IMR-90 (cell line): Measurements from ENCODE around the gene CCSER1. TPM values are rescaled to one million over a fixed set of nuclear protein-coding genes. Genes with fewer than 3 reads are reported as not detected.

Experiments used
- ATAC-seq: fragments of 200-7000 bp; cut with Tn5 transposase; 2 replicates; pipeline ENCODE4 v1.9.1; 2020; ENCODE audit warnings: low read depth, mild to moderate bottlenecking, moderate library complexity
- BruUV-seq: library from RNA; stranded (reverse); fragments of 400-500 nt; replicated peaks from 2 replicates; lab custom pipeline; 2021; lab: Mats Ljungman, UMichigan
- CTCF ChIA-PET: fragments of 300-600 bp; formaldehyde crosslinking; extraction: SDS; loops from one replicate; lab custom pipeline; 2021; ENCODE audit warnings: antibody characterized with exemption; lab: Yijun Ruan, JAX
- POLR2A ChIA-PET: fragments of 300-600 bp; sonication (Branson Sonifier 250); formaldehyde crosslinking; loops from one replicate; lab custom pipeline; 2022; ENCODE audit warnings: antibody characterized with exemption; ENCODE audit not compliant: unreplicated experiment; lab: Charles Lee
- DNase-seq: peaks from one replicate; pipeline ENCODE4 v3.0.0; 2013
- H2AFZ ChIP-seq: replicated peaks from 2 replicates; pipeline ENCODE3; 2013; ENCODE audit warnings: low read length, mild to moderate bottlenecking; ENCODE audit not compliant: poor library complexity
- H2AK5ac ChIP-seq: 2 replicates; pipeline ENCODE4 v1.6.1; 2013; ENCODE audit warnings: low read depth, low read length, inconsistent platforms
- H2AK9ac ChIP-seq: replicated peaks from 2 replicates; pipeline ENCODE3; 2013; ENCODE audit warnings: mild to moderate bottlenecking, low read depth, low read length, moderate library complexity; ENCODE audit not compliant: poor library complexity
- H2BK120ac ChIP-seq: 2 replicates; pipeline ENCODE4 v1.6.1; 2013; ENCODE audit warnings: low read depth, low read length, inconsistent platforms
- H2BK15ac ChIP-seq: 3 replicates; pipeline ENCODE4 v1.6.1; 2013; ENCODE audit warnings: low read depth, low read length, inconsistent platforms
- H2BK20ac ChIP-seq: 2 replicates; pipeline ENCODE4 v1.6.1; 2013; ENCODE audit warnings: low read depth, mild to moderate bottlenecking, inconsistent platforms, low read length, moderate library complexity
- H2BK5ac ChIP-seq: 2 replicates; pipeline ENCODE4 v1.6.1; 2013; ENCODE audit warnings: mild to moderate bottlenecking, low read depth, low read length, inconsistent platforms; ENCODE audit not compliant: poor library complexity, severe bottlenecking
- H3K14ac ChIP-seq: replicated peaks from 2 replicates; pipeline ENCODE4 v1.6.1; 2013; ENCODE audit warnings: low read depth, low read length, inconsistent platforms
- H3K18ac ChIP-seq: 2 replicates; pipeline ENCODE4 v1.6.1; 2013; ENCODE audit warnings: low read depth, low read length, control low read depth
- H3K23ac ChIP-seq: 2 replicates; pipeline ENCODE4 v1.6.1; 2013; ENCODE audit warnings: low read depth, low read length, inconsistent platforms
- H3K27ac ChIP-seq: 2 replicates; pipeline ENCODE4 v1.5.1; 2013; ENCODE audit warnings: mild to moderate bottlenecking, control low read depth, low read length; ENCODE audit not compliant: insufficient read depth
- H3K27me3 ChIP-seq: 2 replicates; pipeline ENCODE4 v1.6.1; 2013; ENCODE audit warnings: low read length; ENCODE audit not compliant: control insufficient read depth, insufficient read depth
- H3K36me3 ChIP-seq: 2 replicates; pipeline ENCODE4 v1.6.1; 2013; ENCODE audit warnings: low read length, mixed read lengths; ENCODE audit not compliant: control insufficient read depth, insufficient read depth
- H3K4ac ChIP-seq: 2 replicates; pipeline ENCODE4 v1.6.1; 2013; ENCODE audit warnings: low read depth, low read length, inconsistent platforms
- H3K4me1 ChIP-seq: 2 replicates; pipeline ENCODE4 v1.6.1; 2013; ENCODE audit warnings: low read length, mixed read lengths; ENCODE audit not compliant: control insufficient read depth, insufficient read depth
- H3K4me2 ChIP-seq: 2 replicates; pipeline ENCODE4 v1.6.1; 2013; ENCODE audit warnings: low read depth, mild to moderate bottlenecking, control low read depth, low read length, moderate library complexity
- H3K4me3 ChIP-seq: 2 replicates; pipeline ENCODE4 v1.5.1; 2013; ENCODE audit warnings: low read depth, mild to moderate bottlenecking, control low read depth, low read length, moderate library complexity; ENCODE audit not compliant: insufficient read depth
- H3K56ac ChIP-seq: 2 replicates; pipeline ENCODE4 v1.6.1; 2013; ENCODE audit warnings: low read length, inconsistent platforms; ENCODE audit not compliant: insufficient read depth; ENCODE audit errors: extremely low read depth
- H3K79me1 ChIP-seq, 2 experiments: 2 replicates each; pipeline ENCODE4 v1.6.1; 2013; ENCODE audit warnings: low read length in 2 of 2, inconsistent platforms in 1 of 2, low read depth in 1 of 2
- H3K9ac ChIP-seq: 2 replicates; pipeline ENCODE4 v1.6.1; 2013; ENCODE audit warnings: low read depth, low read length, control low read depth
- H3K9me1 ChIP-seq: 2 replicates; pipeline ENCODE4 v1.6.1; 2013; ENCODE audit warnings: low read length, inconsistent platforms; ENCODE audit not compliant: insufficient read depth
- H3K9me3 ChIP-seq: 2 replicates; pipeline ENCODE4 v1.6.1; 2013; ENCODE audit warnings: low read length; ENCODE audit not compliant: control insufficient read depth, insufficient read depth
- H4K20me1 ChIP-seq: 2 replicates; pipeline ENCODE4 v1.6.1; 2013; ENCODE audit warnings: low read length, inconsistent platforms; ENCODE audit not compliant: insufficient read depth
- H4K5ac ChIP-seq: 2 replicates; pipeline ENCODE4 v1.6.1; 2013; ENCODE audit warnings: mild to moderate bottlenecking, low read depth, low read length, control low read depth
- H4K8ac ChIP-seq, 2 experiments: 2 replicates each; pipeline ENCODE4 v1.6.1; 2013; ENCODE audit warnings: low read depth in 2 of 2, low read length in 2 of 2, control low read depth in 1 of 2, inconsistent platforms in 1 of 2
- H4K91ac ChIP-seq: 2 replicates; pipeline ENCODE4 v1.6.1; 2013; ENCODE audit warnings: low read depth, low read length, inconsistent platforms; ENCODE audit not compliant: insufficient read depth
- CTCF ChIP-seq: conservative IDR thresholded peaks from 2 replicates; pipeline ENCODE4 v1.5.1; 2012; ENCODE audit warnings: mild to moderate bottlenecking, low read depth, low read length, improper control_type of control experiment
- MAFK ChIP-seq: IDR thresholded peaks from 2 replicates; pipeline ENCODE4 v1.6.1; 2012; ENCODE audit warnings: low read depth, low read length, improper control_type of control experiment
- MAZ ChIP-seq: IDR thresholded peaks from 2 replicates; pipeline ENCODE4 v1.6.1; 2012; ENCODE audit warnings: low read depth, mild to moderate bottlenecking, low read length, improper control_type of control experiment, moderate library complexity, borderline replicate concordance
- NFE2L2 ChIP-seq: fragments of 150-350 bp; IDR thresholded peaks from 2 replicates; pipeline ENCODE4 v1.6.1; 2016; ENCODE audit warnings: low read depth, mild to moderate bottlenecking, low read length
- RFX5 ChIP-seq: IDR thresholded peaks from 2 replicates; pipeline ENCODE4 v1.8.0; 2012; ENCODE audit warnings: low read depth, mild to moderate bottlenecking, low read length, moderate library complexity
- dilution Hi-C: fragments of 300-500 bp; cut with HindIII; formaldehyde crosslinking; loops from one replicate; pipeline ENCODE4 v1.14.3; 2018; ENCODE audit warnings: low sequenced_read_pairs; ENCODE audit not compliant: unreplicated experiment
- in situ Hi-C: fragments of 300-500 bp; cut with MboI; formaldehyde crosslinking; loops from 3 replicates; pipeline ENCODE4 v1.14.3; 2019; ENCODE audit warnings: low sequenced_read_pairs, inconsistent platforms, mixed read lengths
- intact Hi-C: fragments of 100-400 bp; cut with micrococcal nuclease; formaldehyde crosslinking; loops from 2 replicates; pipeline ENCODE4 v1.10.0; 2022
- polyA plus RNA-seq, 3 experiments: library from polyadenylated mRNA; depleted of rRNA; stranded (reverse); fragments of >200 nt; gene quantifications; 2 replicates each; pipeline ENCODE4 v1.2.3, GENCODE V29; 2012; ENCODE audit warnings: low replicate concordance in 1 of 3
- total RNA-seq: library from RNA; depleted of rRNA; stranded (reverse); fragments of >200 nt; gene quantifications from 2 replicates; pipeline ENCODE4 v1.2.3, GENCODE V29; 2012

Gene CCSER1
- total and polyA plus RNA-seq, 2 of the 4 experiments (the other 2 are of a cell fraction) = not detected

- no peak overlapping the region for H2BK120ac ChIP-seq
- H3K4ac ChIP-seq = no peak overlapping the region
- no peak overlapping the region for H2AK5ac ChIP-seq
- ChIA-PET CTCF (no interaction called here), POLR2A (no interaction called here)
- no peak for TF ChIP-seq MAFK
- no peak for TF ChIP-seq CTCF
- TF ChIP-seq RFX5 = no peak
- TF ChIP-seq NFE2L2 = no peak
- no peak for TF ChIP-seq MAZ
- H3K4me1 ChIP-seq = no peaks in the 10 kb centered on the region
- H3K9me3 ChIP-seq = no peaks in the 10 kb centered on the region
- H3K56ac ChIP-seq = no peak overlapping the region
- H3K23ac ChIP-seq = no peak overlapping the region
- H3K9ac ChIP-seq = no peak overlapping the region
- ATAC-seq (no peak), DNase-seq (no peak)
- no peaks in the 10 kb centered on the region for H3K27me3 ChIP-seq
- H3K79me1 ChIP-seq = no peaks in the 10 kb centered on the region
- H2BK15ac ChIP-seq = no peak overlapping the region
- H3K9me1 ChIP-seq = no peaks in the 10 kb centered on the region
- no peak overlapping the region for H4K91ac ChIP-seq
- H4K5ac ChIP-seq = no peak overlapping the region
- H4K20me1 ChIP-seq = no peaks in the 10 kb centered on the region
- H2BK20ac ChIP-seq = no peak overlapping the region
- dilution Hi-C loops = no loop called here
- H2AFZ ChIP-seq = no peak overlapping the region
- no peaks in the 10 kb centered on the region for H3K36me3 ChIP-seq
- H4K8ac ChIP-seq = no peak overlapping the region
- H3K4me3 ChIP-seq = no peak overlapping the region
- no peak overlapping the region for H2BK5ac ChIP-seq
- no TSS peak for BruUV-seq
- H3K4me2 ChIP-seq = no peak overlapping the region
- no peak overlapping the region for H3K14ac ChIP-seq
- H3K27ac ChIP-seq = no peak overlapping the region
- intact Hi-C loops = no loop called here
- in situ Hi-C loops = no loop called here
- no peak overlapping the region for H3K18ac ChIP-seq
- no peak overlapping the region for H2AK9ac ChIP-seq
Observed at GRCh38 chr4:90540536-90540935, 413.3 kb downstream of the CCSER1 start.
